ENCODE data around the gene SHROOM3. TPM values are rescaled to one million over a fixed set of nuclear protein-coding genes. Genes with fewer than 3 reads are reported as not detected.

The SHROOM3 gene
- total RNA-seq, 6 donors from 2014 or later = 62.3 to 216 (median 116) TPM

GRCh38 chr4:76764251-76764650, 329.2 kb downstream of the SHROOM3 start:
- H3K4me3 ChIP-seq = no peak overlapping the region
- H3K27me3 ChIP-seq = no peaks in the 10 kb centered on the region
- 74 to 76% methylated on average over 1 of the region's 1 CpG for WGBS, 2 donors
- peak overlapping the region in 1 of 4 donors; percentile 3 for H3K27ac ChIP-seq
- no peak for TF ChIP-seq EP300 (IDR thresholded peaks at IDR 0.05)
- no peak for TF ChIP-seq POLR2AphosphoS5 (IDR thresholded peaks at IDR 0.05)
- no peak for TF ChIP-seq CTCF (IDR thresholded peaks at IDR 0.05)
- no peak for TF ChIP-seq POLR2A (IDR thresholded peaks at IDR 0.05)
- peak in 1 of 2 donors; percentile 42 for ATAC-seq (ENCODE audit: low FRiP score in 2 of 2)
- H3K36me3 ChIP-seq = peaks cover 0 to 13% (median 1%) of the 10 kb centered on the region in 4 donors
- H3K4me1 ChIP-seq = no peaks in the 10 kb centered on the region
- H3K9me3 ChIP-seq = no peaks in the 10 kb centered on the region
- DNase-seq = no peak

- no peaks in the 10 kb centered on the region for H3K9me3 ChIP-seq
- WGBS, 2 donors = 82% methylated on average over 14 of the region's 14 CpGs
- no peak overlapping the region for H3K4me3 ChIP-seq
- H3K27ac ChIP-seq = peak overlapping the region in 2 of 4 donors; percentile 35 to 36
- no peak for TF ChIP-seq EP300 (IDR thresholded peaks at IDR 0.05)
- TF ChIP-seq POLR2AphosphoS5 (IDR thresholded peaks at IDR 0.05) = no peak
- no peak for TF ChIP-seq CTCF (IDR thresholded peaks at IDR 0.05)
- no peak for TF ChIP-seq POLR2A (IDR thresholded peaks at IDR 0.05)
- H3K36me3 ChIP-seq = peaks cover 0 to 15% (median 5%) of the 10 kb centered on the region in 4 donors
- H3K27me3 ChIP-seq = no peaks in the 10 kb centered on the region
- DNase-seq = no peak
- H3K4me1 ChIP-seq = no peaks in the 10 kb centered on the region
- peak in 1 of 2 donors; percentile 47 for ATAC-seq (ENCODE audit: low FRiP score in 2 of 2)
Measured at GRCh38 chr4:76765473-76766183, 330.6 kb downstream of the SHROOM3 start.

GRCh38 chr4:76767983-76768382, 333.0 kb downstream of the SHROOM3 start:
- no peaks in the 10 kb centered on the region for H3K9me3 ChIP-seq
- WGBS, 2 donors = 53 to 58% methylated on average over 2 of the region's 2 CpGs
- no peak for TF ChIP-seq CTCF (IDR thresholded peaks at IDR 0.05)
- TF ChIP-seq POLR2A (IDR thresholded peaks at IDR 0.05) = no peak
- H3K27me3 ChIP-seq = no peaks in the 10 kb centered on the region
- no peak for ATAC-seq (ENCODE audit: low FRiP score in 2 of 2)
- no peaks in the 10 kb centered on the region for H3K4me1 ChIP-seq
- no peak overlapping the region for H3K4me3 ChIP-seq
- no peak for DNase-seq
- H3K36me3 ChIP-seq = peaks cover 0 to 22% (median 12%) of the 10 kb centered on the region in 4 donors
- no peak overlapping the region for H3K27ac ChIP-seq

GRCh38 chr4:76772498-76773106, 337.6 kb downstream of the SHROOM3 start:
- H3K27ac ChIP-seq = no peak overlapping the region
- no peaks in the 10 kb centered on the region for H3K4me1 ChIP-seq
- H3K36me3 ChIP-seq = peaks cover 0 to 25% (median 12%) of the 10 kb centered on the region in 4 donors
- TF ChIP-seq POLR2A (IDR thresholded peaks at IDR 0.05) (no peak), POLR2AphosphoS5 (IDR thresholded peaks at IDR 0.05) (no peak), CTCF (IDR thresholded peaks at IDR 0.05) (no peak), EP300 (IDR thresholded peaks at IDR 0.05) (no peak)
- WGBS, 2 donors = 67% methylated on average over 5 of the region's 5 CpGs
- H3K9me3 ChIP-seq = no peaks in the 10 kb centered on the region
- ATAC-seq (ENCODE audit: low FRiP score in 2 of 2) (peak in 1 of 2 donors; percentile 27), DNase-seq (no peak)
- no peak overlapping the region for H3K4me3 ChIP-seq
- H3K27me3 ChIP-seq = no peaks in the 10 kb centered on the region
